NCI-H2107 treated with DMSO at 0.1 percent for 48 hours (cell line): Measurements from ENCODE around the gene AKT1S1.

Source experiments
- DNase-seq: peaks from one replicate; lab custom pipeline; 2025; ENCODE audit not compliant: unreplicated experiment; lab: John Stamatoyannopoulos, UW

Gene AKT1S1

GRCh38 chr19:49855676-49856573 lies 21.2 kb downstream of the AKT1S1 start:
- DNase-seq: no peak

- no peak for DNase-seq
Observed at GRCh38 chr19:49855277-49855675, 21.9 kb downstream of the AKT1S1 start.

GRCh38 chr19:49854378-49855263 lies 22.5 kb downstream of the AKT1S1 start:
- DNase-seq: no peak

GRCh38 chr19:49853852-49854377 lies 23.2 kb downstream of the AKT1S1 start:
- DNase-seq: no peak

GRCh38 chr19:49852631-49853126 lies 24.5 kb downstream of the AKT1S1 start:
- no peak for DNase-seq

GRCh38 chr19:49851456-49852259 lies 25.5 kb downstream of the AKT1S1 start:
- no peak for DNase-seq

- peak; percentile 81 for DNase-seq
Observed at GRCh38 chr19:49850487-49851342, 26.4 kb downstream of the AKT1S1 start, which contains the start of gene PTOV1. Gene PTOV1, plus strand, starts transcription at chr19:49851159.

GRCh38 chr19:49850221-49850486 lies 27.0 kb downstream of the AKT1S1 start:
- DNase-seq: no peak

- DNase-seq: no peak
Observed at GRCh38 chr19:49849433-49850220, 27.5 kb downstream of the AKT1S1 start.

- DNase-seq: no peak
Observed at GRCh38 chr19:49848938-49849337, 28.2 kb downstream of the AKT1S1 start.

GRCh38 chr19:49847731-49848696 lies 29.1 kb downstream of the AKT1S1 start:
- DNase-seq: no peak

GRCh38 chr19:49846408-49846807 lies 30.7 kb downstream of the AKT1S1 start:
- DNase-seq: no peak

GRCh38 chr19:49845414-49845813 lies 31.7 kb downstream of the AKT1S1 start:
- no peak for DNase-seq

- no peak for DNase-seq
Observed at GRCh38 chr19:49844138-49845095, 32.7 kb downstream of the AKT1S1 start.

GRCh38 chr19:49843265-49843664 lies 33.9 kb downstream of the AKT1S1 start:
- no peak for DNase-seq

GRCh38 chr19:49840736-49841249 lies 36.4 kb downstream of the AKT1S1 start:
- DNase-seq: no peak

- DNase-seq: no peak
Observed at GRCh38 chr19:49840321-49840720, 36.8 kb downstream of the AKT1S1 start.
